Measurements from ENCODE around the gene CDH23. TPM values are rescaled to one million over a fixed set of nuclear protein-coding genes. Genes with fewer than 3 reads are reported as not detected.
"Not testable (repeated sequence)": the region's sequence is repeated elsewhere in the genome, so short reads cannot be mapped to it uniquely, and the experiment has no call there.

Gene CDH23
- total RNA-seq, 1 experiment from 2014 or later = 0.02 TPM

GRCh38 chr10:71850743-71851464 lies 454.2 kb downstream of the CDH23 start, which contains the start of gene PSAP:
Gene PSAP (minus strand): TSS chr10:71851251. CDS start chr10:71851221, 30 bp downstream.
- no TSS peak for BruUV-seq (replicated peaks)
- intact Hi-C loops (cut with micrococcal nuclease) = loop anchor here (1.0 kb wide), 1 partner anchor 37 kb away; no protein-coding TSS in a partner anchor

GRCh38 chr10:71851465-71852095 lies 454.9 kb downstream of the CDH23 start:
- Mint-ChIP-seq H3K4me3 (ENCODE audit: unreplicated experiment) (peak overlapping the region; percentile 80), H3K36me3 (ENCODE audit: insufficient read depth, unreplicated experiment) (peaks cover 12% of the 10 kb centered on the region), H3K27ac (ENCODE audit: low read depth, unreplicated experiment) (peak overlapping the region; percentile 94), H3K4me1 (ENCODE audit: insufficient read depth, unreplicated experiment) (peaks cover 38% of the 10 kb centered on the region)
- TSS peak; percentile 89 for BruUV-seq (replicated peaks)
- ChIA-PET POLR2A (interaction anchor here (0.6 to 3.9 kb wide), 22 partner anchors 9 to 1245 kb away, joined by 3 to 74 read pairs (median 5); partner anchors contain the start of genes P4HA1 and VSIR), CTCF (interaction anchor here (0.6 to 1.1 kb wide), 6 partner anchors 12 to 404 kb away, joined by 3 to 7 read pairs (median 4); no protein-coding TSS in a partner anchor)
- H3K27me3 Mint-ChIP-seq (ENCODE audit: insufficient read depth, unreplicated experiment); H3K9me3 Mint-ChIP-seq (ENCODE audit: unreplicated experiment); DNase-seq (ENCODE audit: unreplicated experiment): not testable (repeated sequence)
- intact Hi-C loops (cut with micrococcal nuclease) = loop anchor here (1.0 kb wide), 1 partner anchor 37 kb away; no protein-coding TSS in a partner anchor

More at GRCh38 chr10:71850743-71851464, 454.2 kb downstream of the CDH23 start, which contains the start of gene PSAP:
- TF ChIP-seq CTCF (IDR thresholded peaks at IDR 0.05; ENCODE audit: unreplicated experiment) = no peak
- peak; percentile 99 for DNase-seq (ENCODE audit: unreplicated experiment)
- ChIA-PET POLR2A (interaction anchor here (0.5 to 3.9 kb wide), 33 partner anchors 8 to 1619 kb away, joined by 3 to 74 read pairs (median 4); partner anchors contain the start of genes CHST3, P4HA1 and VSIR), CTCF (interaction anchor here (0.6 to 1.9 kb wide), 7 partner anchors 10 to 405 kb away, joined by 3 to 7 read pairs (median 3); no protein-coding TSS in a partner anchor)
- peak within 1 kb of the TSS; percentile 80 for H3K4me3 Mint-ChIP-seq (ENCODE audit: unreplicated experiment)
- peaks cover 9% of the 10 kb centered on the region for H3K36me3 Mint-ChIP-seq (ENCODE audit: insufficient read depth, unreplicated experiment)
- H3K9me3 Mint-ChIP-seq (ENCODE audit: unreplicated experiment) = no peaks in the 10 kb centered on the region
- no peaks in the 10 kb centered on the region for H3K27me3 Mint-ChIP-seq (ENCODE audit: insufficient read depth, unreplicated experiment)
- peaks cover 41% of the 10 kb centered on the region for H3K4me1 Mint-ChIP-seq (ENCODE audit: insufficient read depth, unreplicated experiment)
- H3K27ac Mint-ChIP-seq (ENCODE audit: low read depth, unreplicated experiment) = peak within 1 kb of the TSS; percentile 94

- H3K4me1 Mint-ChIP-seq (ENCODE audit: insufficient read depth, unreplicated experiment) = peaks cover 32% of the 10 kb centered on the region
- CTCF ChIA-PET = interaction anchor here (0.6 to 0.9 kb wide), 3 partner anchors 11 to 197 kb away, joined by 3 to 5 read pairs (median 3); no protein-coding TSS in a partner anchor
- peaks cover 15% of the 10 kb centered on the region for H3K36me3 Mint-ChIP-seq (ENCODE audit: insufficient read depth, unreplicated experiment)
- BruUV-seq (replicated peaks) = no TSS peak
- H3K27me3 Mint-ChIP-seq (ENCODE audit: insufficient read depth, unreplicated experiment) = no peaks in the 10 kb centered on the region
- H3K27ac Mint-ChIP-seq (ENCODE audit: low read depth, unreplicated experiment) = no peak overlapping the region
- intact Hi-C loops (cut with micrococcal nuclease) = no loop called here
- no peak for TF ChIP-seq CTCF (IDR thresholded peaks at IDR 0.05; ENCODE audit: unreplicated experiment)
- H3K9me3 Mint-ChIP-seq (ENCODE audit: unreplicated experiment) = no peaks in the 10 kb centered on the region
- no peak for DNase-seq (ENCODE audit: unreplicated experiment)
- no peak overlapping the region for H3K4me3 Mint-ChIP-seq (ENCODE audit: unreplicated experiment)
- POLR2A ChIA-PET = interaction anchor here (1.5 to 3.7 kb wide), 3 partner anchors 10 to 19 kb away, joined by 5 to 34 read pairs (median 6); no protein-coding TSS in a partner anchor
These were observed 455.7 kb downstream of the CDH23 start for GRCh38 chr10:71852355-71852937.

GRCh38 chr10:71854031-71854430 lies 457.3 kb downstream of the CDH23 start:
- Mint-ChIP-seq H3K9me3 (ENCODE audit: unreplicated experiment) (no peaks in the 10 kb centered on the region), H3K36me3 (ENCODE audit: insufficient read depth, unreplicated experiment) (peaks cover 15% of the 10 kb centered on the region), H3K4me3 (ENCODE audit: unreplicated experiment) (no peak overlapping the region), H3K27me3 (ENCODE audit: insufficient read depth, unreplicated experiment) (no peaks in the 10 kb centered on the region), H3K27ac (ENCODE audit: low read depth, unreplicated experiment) (no peak overlapping the region), H3K4me1 (ENCODE audit: insufficient read depth, unreplicated experiment) (peaks cover 22% of the 10 kb centered on the region)
- no TSS peak for BruUV-seq (replicated peaks)
- intact Hi-C loops (cut with micrococcal nuclease) = no loop called here
- ChIA-PET POLR2A (interaction anchor here (0.5 to 1.5 kb wide), 5 partner anchors 9 to 1740 kb away, joined by 3 to 6 read pairs (median 3); no protein-coding TSS in a partner anchor), CTCF (interaction anchor here (0.6 to 1.1 kb wide), 3 partner anchors 42 to 534 kb away, joined by 3 to 4 read pairs (median 3); no protein-coding TSS in a partner anchor)
- DNase-seq (ENCODE audit: unreplicated experiment) = no peak
- no peak for TF ChIP-seq CTCF (IDR thresholded peaks at IDR 0.05; ENCODE audit: unreplicated experiment)
